Chondrocyte (in vitro differentiated cells): ENCODE measurements around the gene ALS2CL. TPM values are rescaled to one million over a fixed set of nuclear protein-coding genes. Genes with fewer than 3 reads are reported as not detected.

Experiments used
- DNase-seq: peaks from one replicate; pipeline ENCODE4 v3.0.0; 2021; ENCODE audit warnings: mixed read lengths, low spot score
- H3K27ac Mint-ChIP-seq: one replicate; pipeline ENCODE4 v1.8.0; 2021; ENCODE audit warnings: mild to moderate bottlenecking, moderate library complexity, mixed read lengths; ENCODE audit not compliant: unreplicated experiment
- H3K27me3 Mint-ChIP-seq: 2 replicates; pipeline ENCODE4 v1.8.0; 2021; ENCODE audit warnings: low read depth, mixed read lengths
- H3K36me3 Mint-ChIP-seq: 2 replicates; pipeline ENCODE4 v1.8.0; 2021; ENCODE audit warnings: low read depth, mixed read lengths
- H3K4me1 Mint-ChIP-seq: 2 replicates; pipeline ENCODE4 v1.8.0; 2021; ENCODE audit warnings: low read depth, mild to moderate bottlenecking, mixed read lengths
- H3K4me3 Mint-ChIP-seq: one replicate; pipeline ENCODE4 v1.8.0; 2021; ENCODE audit warnings: mild to moderate bottlenecking, moderate library complexity, mixed read lengths; ENCODE audit not compliant: unreplicated experiment
- H3K9me3 Mint-ChIP-seq: 2 replicates; pipeline ENCODE4 v1.8.0; 2021; ENCODE audit warnings: low read depth, mixed read lengths
- total RNA-seq: library from RNA; stranded (reverse); gene quantifications from 3 replicates; pipeline ENCODE4 v1.2.1, GENCODE V29; 2021
- TF ChIP-seq, protein P1 (sequence below): fragments of 200-600 bp; sonication (generic); IDR thresholded peaks from 2 replicates; pipeline ENCODE4 v1.5.0; 2021; ENCODE audit warnings: antibody characterized with exemption, mild to moderate bottlenecking, moderate library complexity

The ALS2CL gene
- total RNA-seq, 1 donor from 2014 or later = 3.6 TPM

DNA sequence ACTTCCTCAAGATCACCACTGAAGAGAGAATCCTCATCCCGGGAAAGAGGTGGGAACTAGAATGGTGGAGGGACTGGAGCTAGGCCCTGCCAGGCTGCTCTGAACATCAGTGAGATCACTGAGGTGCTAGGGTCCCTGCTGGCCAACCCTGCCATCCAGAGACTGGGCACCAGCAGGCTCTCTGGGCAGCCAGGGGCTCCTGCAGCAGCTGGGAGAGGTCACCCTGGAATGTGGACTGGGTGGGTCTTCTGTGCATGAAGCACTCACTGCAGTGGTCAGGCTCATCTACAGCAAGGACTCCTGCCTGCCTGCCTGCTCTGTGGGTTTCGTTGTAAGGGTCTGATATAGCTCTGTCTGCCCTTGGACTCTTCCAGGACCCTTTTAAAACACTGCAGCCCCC, 24.9 kb downstream of the ALS2CL start:
- Mint-ChIP-seq H3K27me3 (no peaks in the 10 kb centered on the region), H3K9me3 (no peaks in the 10 kb centered on the region), H3K36me3 (peaks cover under 1% of the 10 kb centered on the region), H3K4me3 (no peak overlapping the region), H3K27ac (no peak overlapping the region), H3K4me1 (no peaks in the 10 kb centered on the region)
- peak; percentile 70 for DNase-seq
- TF ChIP-seq, protein P1, sequence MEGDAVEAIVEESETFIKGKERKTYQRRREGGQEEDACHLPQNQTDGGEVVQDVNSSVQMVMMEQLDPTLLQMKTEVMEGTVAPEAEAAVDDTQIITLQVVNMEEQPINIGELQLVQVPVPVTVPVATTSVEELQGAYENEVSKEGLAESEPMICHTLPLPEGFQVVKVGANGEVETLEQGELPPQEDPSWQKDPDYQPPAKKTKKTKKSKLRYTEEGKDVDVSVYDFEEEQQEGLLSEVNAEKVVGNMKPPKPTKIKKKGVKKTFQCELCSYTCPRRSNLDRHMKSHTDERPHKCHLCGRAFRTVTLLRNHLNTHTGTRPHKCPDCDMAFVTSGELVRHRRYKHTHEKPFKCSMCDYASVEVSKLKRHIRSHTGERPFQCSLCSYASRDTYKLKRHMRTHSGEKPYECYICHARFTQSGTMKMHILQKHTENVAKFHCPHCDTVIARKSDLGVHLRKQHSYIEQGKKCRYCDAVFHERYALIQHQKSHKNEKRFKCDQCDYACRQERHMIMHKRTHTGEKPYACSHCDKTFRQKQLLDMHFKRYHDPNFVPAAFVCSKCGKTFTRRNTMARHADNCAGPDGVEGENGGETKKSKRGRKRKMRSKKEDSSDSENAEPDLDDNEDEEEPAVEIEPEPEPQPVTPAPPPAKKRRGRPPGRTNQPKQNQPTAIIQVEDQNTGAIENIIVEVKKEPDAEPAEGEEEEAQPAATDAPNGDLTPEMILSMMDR = no peak

DNA sequence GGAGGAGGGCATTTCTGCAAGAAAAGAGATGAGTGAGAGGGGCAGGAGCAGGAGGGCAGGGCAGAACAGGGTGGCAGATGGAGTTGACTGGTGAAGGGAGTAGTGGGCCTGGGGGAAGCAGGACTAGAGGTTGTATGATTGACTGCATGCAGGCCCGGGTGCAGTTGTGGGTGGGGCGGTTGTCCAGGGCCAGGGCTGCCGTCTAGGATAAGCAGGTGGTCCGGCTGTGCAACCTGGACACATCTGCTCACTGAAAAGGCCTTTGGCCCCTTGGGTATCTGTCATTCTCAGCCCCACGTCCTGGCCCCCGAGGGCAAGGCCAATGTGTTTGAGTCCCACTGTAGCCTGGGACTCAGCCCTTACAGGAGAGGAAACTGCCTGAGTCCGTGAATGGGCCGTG, 25.4 kb downstream of the ALS2CL start:
- peak; percentile 82 for DNase-seq
- H3K4me3 Mint-ChIP-seq = no peak overlapping the region
- no peaks in the 10 kb centered on the region for H3K36me3 Mint-ChIP-seq
- H3K27me3 Mint-ChIP-seq = no peaks in the 10 kb centered on the region
- H3K4me1 Mint-ChIP-seq = peaks cover 3% of the 10 kb centered on the region
- H3K27ac Mint-ChIP-seq = no peak overlapping the region
- TF ChIP-seq, protein P1 = no peak
- H3K9me3 Mint-ChIP-seq = no peaks in the 10 kb centered on the region

DNA sequence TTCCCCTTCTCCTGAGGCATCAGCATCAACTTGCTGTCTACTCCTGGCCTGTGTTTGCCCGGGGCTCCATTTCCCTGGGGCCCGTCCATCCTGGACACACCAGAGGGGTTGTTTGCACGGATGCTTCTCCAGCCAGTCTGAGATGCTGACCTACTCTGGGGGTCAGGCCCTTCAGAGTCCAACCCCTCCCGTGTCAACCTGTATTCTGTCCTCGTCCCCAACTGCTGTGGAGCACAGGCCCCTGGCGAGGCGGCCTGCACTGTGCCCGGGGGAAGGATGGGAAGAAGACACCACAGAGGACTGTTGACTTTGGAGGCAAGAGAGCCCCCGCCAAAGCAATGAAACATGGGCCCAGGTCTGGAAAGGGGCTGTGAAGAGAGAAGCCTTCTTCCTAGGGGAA, 25.8 kb downstream of the ALS2CL start:
- peak; percentile 64 for DNase-seq
- TF ChIP-seq, protein P1 = no peak
- H3K36me3 Mint-ChIP-seq = no peaks in the 10 kb centered on the region
- no peaks in the 10 kb centered on the region for H3K9me3 Mint-ChIP-seq
- peaks cover under 1% of the 10 kb centered on the region for H3K27me3 Mint-ChIP-seq
- H3K27ac Mint-ChIP-seq = no peak overlapping the region
- H3K4me3 Mint-ChIP-seq = no peak overlapping the region
- H3K4me1 Mint-ChIP-seq = peaks cover 4% of the 10 kb centered on the region

DNA sequence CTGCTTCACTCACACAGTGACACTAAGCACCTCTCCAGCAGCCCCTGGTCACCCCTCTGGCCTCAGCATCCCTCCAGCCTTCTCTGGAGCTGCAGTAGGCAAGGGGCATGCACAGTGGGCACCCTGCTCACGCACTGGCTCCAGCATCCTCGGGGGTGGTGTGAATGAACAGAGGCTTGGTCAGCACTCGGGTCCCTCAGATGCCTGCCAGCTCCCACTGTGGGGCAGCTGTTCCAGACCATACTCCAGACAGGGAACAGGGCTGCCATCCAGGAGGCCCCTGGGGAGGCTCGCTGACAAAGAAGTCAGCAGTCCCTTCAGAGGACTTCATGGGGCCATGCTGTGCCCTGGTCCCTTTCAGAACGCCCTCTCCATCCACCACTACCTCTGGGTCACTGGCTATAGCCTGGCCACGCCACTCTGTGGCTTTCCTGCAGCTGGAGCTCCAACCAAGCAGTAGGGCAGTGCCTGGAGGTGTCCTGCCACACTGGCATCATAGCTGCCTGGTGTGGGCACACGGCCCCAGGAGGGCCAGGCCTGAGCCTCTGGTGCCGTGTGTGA, 26.3 kb downstream of the ALS2CL start:
- no peak overlapping the region for H3K4me3 Mint-ChIP-seq

DNA sequence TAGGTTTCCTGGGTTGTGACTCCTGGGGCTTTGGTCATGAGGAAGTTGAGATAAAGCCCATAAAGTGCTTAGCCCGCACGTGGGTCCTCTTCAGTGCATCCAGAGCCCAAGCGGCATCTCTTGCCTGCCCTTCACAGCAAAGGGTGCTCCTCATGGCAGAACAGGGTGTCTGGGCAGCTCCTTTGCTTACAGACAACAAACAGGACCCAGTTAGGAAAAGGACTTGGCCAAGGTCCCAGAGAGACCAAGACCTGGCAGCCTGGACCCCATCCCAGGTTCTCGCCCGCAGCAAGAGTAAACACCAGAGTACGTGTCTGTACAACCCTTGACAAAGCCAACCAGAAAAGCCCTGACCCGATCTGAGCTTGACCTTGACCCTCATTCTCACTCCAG, 27.0 kb downstream of the ALS2CL start:
- Mint-ChIP-seq H3K36me3 (no peaks in the 10 kb centered on the region), H3K4me3 (no peak overlapping the region), H3K4me1 (peaks cover 4% of the 10 kb centered on the region), H3K9me3 (no peaks in the 10 kb centered on the region), H3K27me3 (peaks cover 5% of the 10 kb centered on the region), H3K27ac (no peak overlapping the region)
- DNase-seq = no peak
- TF ChIP-seq, protein P1 = no peak

More for the DNA sequence above, 26.3 kb downstream of the ALS2CL start:
- Mint-ChIP-seq H3K9me3 (no peaks in the 10 kb centered on the region), H3K27ac (no peak overlapping the region), H3K4me1 (peaks cover 4% of the 10 kb centered on the region), H3K36me3 (no peaks in the 10 kb centered on the region), H3K27me3 (peaks cover 5% of the 10 kb centered on the region)
- DNase-seq = peak; percentile 62
- TF ChIP-seq, protein P1 = no peak
